GM21528 (cell line): Measurements from ENCODE around the gene IGSF9.
"Not testable (repeated sequence)": the region's sequence is repeated elsewhere in the genome, so short reads cannot be mapped to it uniquely, and the experiment has no call there.

Source experiments
- ATAC-seq: cut with Tn5 transposase; IDR thresholded peaks from one replicate; pipeline ENCODE4 v1.9.1; 2021; ENCODE audit warnings: mild to moderate bottlenecking, moderate library complexity; ENCODE audit not compliant: unreplicated experiment, low FRiP score

IGSF9 gene

DNA sequence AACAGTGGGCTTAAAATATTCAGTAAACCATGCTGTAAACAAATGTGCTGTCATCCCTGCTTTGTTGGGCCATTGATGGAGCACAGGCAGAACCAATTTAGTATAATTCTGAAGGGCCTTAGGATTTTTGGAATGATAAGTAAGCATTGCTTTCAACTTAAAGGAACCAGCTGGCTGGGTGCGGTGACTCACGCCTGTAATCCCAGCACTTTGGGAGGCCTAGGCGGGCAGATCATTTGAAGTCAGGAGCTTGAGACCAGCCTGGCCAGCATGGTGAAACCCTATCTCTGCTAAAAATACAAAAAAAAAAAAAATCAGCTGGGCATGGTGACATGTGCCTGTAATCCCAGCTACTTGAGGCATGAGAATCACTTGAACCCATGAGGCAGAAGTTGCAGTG lies 41.4 kb downstream of the IGSF9 start:
- ATAC-seq, result not testable (repeated sequence)

GRCh38 chr1:159902541-159902940 lies 42.9 kb downstream of the IGSF9 start:
- ATAC-seq, result no peak

DNA sequence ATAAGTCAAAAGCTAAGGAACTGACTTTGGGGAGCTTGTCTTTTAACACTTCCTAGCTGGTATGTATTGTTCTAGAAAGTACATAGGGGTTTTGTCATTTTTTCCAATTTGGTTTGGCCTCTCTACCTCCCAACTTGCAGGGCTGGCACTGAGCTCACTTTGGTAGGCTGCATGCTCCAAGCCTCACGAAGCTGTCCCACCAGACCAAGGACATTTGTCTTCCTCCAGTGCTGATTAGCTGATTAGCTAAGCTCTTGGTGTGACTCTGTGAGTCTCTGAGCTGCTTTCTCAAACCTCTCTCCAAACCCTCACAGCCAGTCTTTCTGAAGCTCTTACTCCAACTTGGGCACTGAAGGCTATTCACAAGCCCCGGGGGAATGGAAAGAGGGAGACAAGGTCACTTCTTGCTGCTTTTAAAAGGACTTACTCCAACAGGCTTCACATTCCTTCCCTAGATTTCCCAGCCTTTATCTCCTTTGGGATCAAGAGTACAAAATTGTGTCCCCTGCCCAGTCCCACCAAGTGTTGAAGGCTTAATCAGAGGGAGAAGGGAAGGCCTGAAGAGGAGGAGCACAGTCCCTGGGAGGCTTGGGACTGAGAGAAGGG lies 44.6 kb downstream of the IGSF9 start:
- ATAC-seq, result no peak

DNA sequence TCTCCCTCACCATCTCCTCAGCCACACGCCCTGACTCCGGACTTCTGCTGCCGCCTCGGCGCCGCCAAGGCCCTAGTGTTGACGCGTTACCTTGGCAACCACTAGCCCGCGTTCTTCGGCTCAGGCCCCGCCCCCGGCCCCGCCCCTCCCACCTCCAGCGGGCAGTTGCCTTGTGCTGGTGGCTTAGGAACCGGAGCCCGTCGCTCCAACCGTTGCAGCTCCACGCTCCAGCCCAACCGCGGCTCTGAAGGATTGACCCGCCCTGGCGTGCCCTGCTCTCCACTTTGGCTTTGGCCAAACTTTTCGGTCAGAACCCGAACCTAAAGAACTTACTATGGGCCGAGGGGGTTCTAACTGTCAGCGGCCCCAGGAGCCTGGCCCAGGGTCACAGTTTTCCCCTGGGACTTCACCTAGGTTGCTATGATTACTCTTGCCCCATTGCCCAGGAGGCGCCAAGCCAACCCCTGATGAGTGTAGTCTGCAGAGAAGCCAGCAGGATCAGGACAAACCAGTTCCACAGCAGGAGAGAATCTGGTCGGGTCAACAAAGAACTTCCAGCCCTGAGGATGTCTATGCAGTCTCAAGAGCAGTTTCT lies 45.2 kb downstream of the IGSF9 start, which contains the start of gene CFAP45:
Gene CFAP45, minus strand, starts transcription at position 80 of the 595 bp plus-strand sequence. Its CDS starts 67 bp downstream, at position 13.
- ATAC-seq, result no peak

- not testable (repeated sequence) for ATAC-seq
These were observed 45.8 kb downstream of the IGSF9 start for GRCh38 chr1:159899634-159900033.

- no peak for ATAC-seq
These were observed 46.9 kb downstream of the IGSF9 start for GRCh38 chr1:159898527-159898926.

DNA sequence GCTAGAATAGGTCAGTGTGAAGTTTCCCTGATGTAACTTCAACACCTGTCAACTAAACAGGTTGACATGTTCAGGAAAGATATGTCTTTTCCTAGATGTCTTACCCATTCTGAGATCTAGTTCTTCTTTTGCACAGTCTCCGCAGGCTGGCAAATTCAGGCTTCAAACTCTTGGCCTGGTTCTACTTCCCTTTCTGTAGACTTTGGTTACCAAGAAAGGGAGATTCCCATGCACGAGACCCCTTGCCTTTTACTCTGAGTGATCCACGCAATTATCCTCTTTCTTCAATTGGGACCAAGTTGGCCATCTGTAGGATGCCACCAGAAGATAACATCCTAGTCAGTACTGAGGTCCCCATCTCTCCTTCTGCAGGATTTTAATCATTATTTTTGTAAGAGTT lies 47.5 kb downstream of the IGSF9 start:
- no peak for ATAC-seq

DNA sequence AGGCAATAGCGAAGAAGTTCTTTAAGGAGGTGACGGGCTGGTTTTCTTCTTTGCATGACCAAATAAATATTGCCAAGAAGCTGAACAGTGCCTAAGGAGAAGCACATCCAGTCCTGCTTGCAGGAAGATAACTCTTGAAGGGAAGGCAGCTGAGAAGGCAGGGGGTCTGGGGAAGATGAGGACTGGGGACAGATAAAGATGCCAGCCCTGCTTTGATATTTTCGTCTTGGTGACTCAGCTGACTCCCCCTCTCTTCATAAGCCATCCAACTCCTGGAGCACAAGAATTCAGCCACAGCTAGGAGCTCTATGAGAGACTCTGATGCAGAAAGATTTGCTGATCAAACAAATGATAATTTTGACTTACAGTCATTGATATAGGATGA lies 48.9 kb downstream of the IGSF9 start:
- no peak for ATAC-seq

DNA sequence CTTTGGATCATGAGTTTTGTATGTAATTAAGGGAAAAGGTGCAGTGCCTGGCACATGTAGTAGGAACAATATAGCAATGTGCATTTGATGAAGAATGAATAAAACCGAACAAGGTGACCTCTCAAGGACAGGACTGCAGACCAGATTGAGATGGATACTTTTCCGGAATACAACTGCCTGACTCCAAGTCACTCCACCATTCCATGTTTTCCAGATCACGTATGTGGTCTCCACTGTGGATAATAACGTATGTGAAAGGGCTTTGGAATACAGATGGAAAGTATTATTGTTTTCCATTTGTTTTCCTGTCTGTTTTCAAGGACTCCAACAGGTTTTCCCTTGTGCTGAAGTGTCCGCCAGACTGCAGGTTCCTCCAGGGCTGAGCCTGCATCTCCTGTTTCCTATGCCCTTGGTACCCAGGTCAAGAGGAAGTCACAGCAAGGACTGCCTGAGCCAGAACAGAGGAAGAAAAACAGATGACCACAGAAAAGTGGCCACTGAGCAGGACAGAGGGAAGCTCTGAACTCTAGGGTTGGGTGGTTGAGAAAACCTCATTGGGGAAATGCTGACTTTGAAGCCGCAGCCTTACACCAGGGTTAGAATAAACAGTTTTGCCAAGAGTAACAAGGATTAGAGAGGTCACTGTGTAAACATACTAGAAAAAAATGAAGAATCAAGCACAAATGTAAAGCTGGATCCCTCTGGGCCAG lies 49.4 kb downstream of the IGSF9 start:
- ATAC-seq, result no peak

- no peak for ATAC-seq
These were observed 50.1 kb downstream of the IGSF9 start for GRCh38 chr1:159895286-159895685.

DNA sequence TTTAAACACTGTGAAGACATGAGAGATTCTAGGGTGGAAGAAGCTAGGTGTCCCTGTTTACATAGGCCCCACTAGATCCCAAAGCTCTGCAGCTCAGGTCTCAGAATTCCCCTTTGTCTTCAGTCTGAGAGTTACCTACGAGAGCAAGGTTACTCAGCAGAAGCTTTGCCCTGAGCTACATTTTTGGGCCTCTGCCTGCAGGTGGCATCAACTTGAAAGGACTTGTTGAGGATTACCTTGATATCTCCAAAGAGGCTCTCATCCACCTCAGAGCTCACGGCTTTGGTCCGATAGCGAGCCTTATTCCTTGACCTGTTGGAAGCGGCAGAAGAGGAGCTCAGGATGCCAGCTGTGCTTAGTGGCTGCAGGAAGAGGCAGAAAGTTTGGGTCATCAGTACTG lies 52.5 kb downstream of the IGSF9 start:
- no peak for ATAC-seq

GRCh38 chr1:159891275-159892157 lies 53.9 kb downstream of the IGSF9 start:
- peak; percentile 62 for ATAC-seq

GRCh38 chr1:159890390-159890789 lies 55.0 kb downstream of the IGSF9 start:
- ATAC-seq, result no peak

- ATAC-seq, result peak; percentile 91
These were observed 55.6 kb downstream of the IGSF9 start for GRCh38 chr1:159889821-159890252.

DNA sequence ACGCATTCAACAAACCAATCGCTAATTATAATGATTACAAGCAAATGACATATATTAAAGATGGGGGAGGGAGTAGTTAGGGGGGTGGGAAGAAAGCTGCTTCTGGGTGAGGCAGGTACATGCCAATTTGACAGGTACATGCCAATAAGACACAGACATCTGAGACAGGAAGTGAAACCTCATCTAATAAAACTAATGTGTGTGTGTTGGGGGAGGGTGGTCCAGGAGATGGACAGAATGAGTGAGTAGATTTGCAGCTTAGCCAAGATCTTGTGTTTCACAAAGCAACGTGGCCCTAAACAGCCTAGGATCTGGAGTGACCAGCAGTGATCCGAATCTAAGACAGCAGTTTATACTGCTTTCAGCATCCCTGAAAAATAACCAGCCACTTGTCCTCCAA lies 56.2 kb downstream of the IGSF9 start:
- ATAC-seq, result no peak

DNA sequence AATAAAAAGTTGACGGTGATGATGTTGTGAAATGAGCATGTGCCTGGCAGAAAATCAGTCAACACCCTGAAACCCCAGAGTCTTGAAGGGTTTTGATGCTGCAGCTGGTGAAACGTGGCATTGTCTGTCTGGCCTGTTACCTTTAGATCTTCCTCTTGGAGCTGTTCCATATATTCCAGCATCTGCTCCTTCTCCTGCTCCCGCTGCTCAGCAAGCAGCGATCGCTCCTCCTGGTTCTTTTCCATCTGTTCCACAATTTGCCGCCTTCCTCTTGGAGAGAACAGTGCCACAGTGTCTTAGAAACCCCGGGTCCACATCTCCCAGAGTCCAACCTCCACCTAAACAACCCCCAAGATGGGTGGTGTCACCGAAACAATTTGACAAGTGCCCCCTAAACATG lies 61.1 kb downstream of the IGSF9 start:
- ATAC-seq, result no peak

DNA sequence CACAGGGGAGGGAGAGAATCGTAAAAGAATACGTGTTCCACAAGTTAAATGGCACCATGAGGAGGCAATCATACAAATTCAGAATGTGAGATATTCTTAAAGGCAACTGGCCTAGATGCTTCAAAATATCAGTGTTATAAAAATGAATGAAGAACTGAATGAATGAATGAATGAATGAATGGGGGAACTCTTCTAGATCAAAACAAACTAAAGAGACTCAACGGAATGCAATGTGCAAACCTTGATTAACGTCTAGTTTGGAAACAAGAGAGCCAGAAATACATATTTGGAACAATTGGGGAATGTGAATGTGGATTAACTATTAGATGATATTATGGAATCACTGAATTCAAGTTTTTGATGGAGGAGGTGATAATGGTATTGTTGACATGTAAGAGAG lies 62.3 kb downstream of the IGSF9 start:
- no peak for ATAC-seq

GRCh38 chr1:159882527-159882862 lies 62.9 kb downstream of the IGSF9 start:
- no peak for ATAC-seq

DNA sequence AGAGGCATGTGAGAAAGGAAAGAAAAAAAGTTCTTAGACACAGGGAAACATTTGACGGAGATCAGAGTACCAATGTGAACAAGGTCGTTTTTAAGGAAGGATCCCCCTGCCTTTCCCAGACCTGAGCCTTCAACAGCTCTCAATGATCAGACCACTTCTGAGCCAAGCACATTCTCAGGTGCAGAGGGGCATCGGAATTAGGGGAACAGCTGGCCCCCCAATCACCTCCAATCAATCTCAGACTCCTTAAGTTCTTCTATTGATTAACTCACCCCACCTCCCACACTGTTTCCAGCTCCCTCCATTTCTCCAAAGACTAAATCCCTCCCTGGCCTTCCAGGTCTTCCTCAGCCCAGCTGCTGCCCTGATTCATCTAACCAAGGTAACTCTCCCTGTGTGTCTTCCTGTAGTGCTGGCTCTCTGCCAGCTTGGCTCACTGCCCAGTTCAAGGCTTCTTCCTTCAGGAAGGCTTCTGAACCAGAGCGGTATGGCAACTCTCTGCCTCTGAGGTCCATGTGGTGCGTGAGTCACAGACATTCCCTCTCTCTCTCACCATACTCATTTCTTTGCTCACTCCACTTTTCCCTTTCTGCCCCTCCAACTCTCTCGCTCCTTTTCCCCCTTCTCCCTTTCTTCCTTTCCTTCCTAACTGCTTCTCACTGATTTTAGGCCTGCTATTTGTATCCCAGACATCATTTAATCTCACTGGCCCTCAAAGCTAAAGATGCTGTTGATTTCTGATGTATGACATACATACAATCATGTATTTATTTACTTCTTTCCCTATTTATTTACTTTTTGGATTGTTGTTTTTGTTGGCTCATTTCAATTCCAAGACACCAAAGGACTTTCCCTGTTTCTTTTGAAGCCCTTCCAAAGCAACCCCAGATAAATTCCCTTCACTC lies 63.5 kb downstream of the IGSF9 start:
- no peak for ATAC-seq

- no peak for ATAC-seq
These were observed 65.0 kb downstream of the IGSF9 start for GRCh38 chr1:159880430-159880829.
